HPDE6-E6E7 (cell line): ENCODE data around the gene ETFBKMT.

Source experiments
- DNase-seq: peaks from one replicate; pipeline ENCODE4 v3.0.0; 2011; ENCODE audit warnings: missing footprints; ENCODE audit errors: extremely low spot score

ETFBKMT gene, protein sequence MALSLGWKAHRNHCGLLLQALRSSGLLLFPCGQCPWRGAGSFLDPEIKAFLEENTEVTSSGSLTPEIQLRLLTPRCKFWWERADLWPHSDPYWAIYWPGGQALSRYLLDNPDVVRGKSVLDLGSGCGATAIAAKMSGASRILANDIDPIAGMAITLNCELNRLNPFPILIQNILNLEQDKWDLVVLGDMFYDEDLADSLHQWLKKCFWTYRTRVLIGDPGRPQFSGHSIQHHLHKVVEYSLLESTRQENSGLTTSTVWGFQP

DNA sequence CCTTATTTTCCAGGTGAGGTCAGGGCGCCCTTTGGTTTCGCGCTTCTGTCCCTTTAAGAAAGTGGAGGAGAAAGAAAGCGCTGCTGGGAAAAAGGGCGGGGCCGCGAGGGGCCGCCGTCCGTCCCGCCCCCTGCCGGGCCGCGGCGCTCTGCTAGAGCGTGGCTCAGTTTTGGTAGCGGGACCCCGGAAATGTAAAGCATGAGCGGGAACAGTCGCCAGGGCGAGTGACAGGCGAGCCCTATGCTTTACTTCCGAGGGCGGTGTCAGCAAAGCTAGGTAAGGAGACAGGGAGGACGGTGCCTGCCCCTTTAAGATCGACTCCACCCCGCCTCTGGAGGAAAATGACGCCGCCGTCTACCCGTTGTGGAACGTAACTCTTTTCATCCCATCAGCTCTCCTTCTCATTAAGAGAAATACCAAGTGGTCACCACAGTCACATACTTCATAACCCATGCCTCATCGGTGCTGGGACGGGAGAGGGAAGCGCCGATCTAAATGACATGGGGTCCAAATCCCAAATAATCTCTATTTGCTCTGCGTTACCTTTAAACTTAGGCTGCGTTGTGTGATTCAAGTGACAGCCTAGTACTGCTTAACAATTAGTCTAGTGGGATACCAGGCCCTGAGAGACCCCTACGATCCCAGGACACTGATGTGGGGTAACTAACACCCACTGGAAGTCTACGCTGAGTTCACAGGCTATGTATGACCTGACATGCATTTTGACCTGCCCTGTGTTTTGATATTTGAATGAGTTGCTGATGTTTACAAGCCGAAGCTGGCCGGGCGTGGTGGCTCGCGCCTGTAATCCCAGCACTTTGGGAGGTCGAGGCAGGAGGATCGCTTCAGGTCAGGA, at the start of gene ETFBKMT:
ETFBKMT (plus strand) TSS at position 602 of the 856 bp plus-strand sequence. CDS start 2,266 bp downstream, outside the sequence.
- peak; percentile 81 for DNase-seq

DNA sequence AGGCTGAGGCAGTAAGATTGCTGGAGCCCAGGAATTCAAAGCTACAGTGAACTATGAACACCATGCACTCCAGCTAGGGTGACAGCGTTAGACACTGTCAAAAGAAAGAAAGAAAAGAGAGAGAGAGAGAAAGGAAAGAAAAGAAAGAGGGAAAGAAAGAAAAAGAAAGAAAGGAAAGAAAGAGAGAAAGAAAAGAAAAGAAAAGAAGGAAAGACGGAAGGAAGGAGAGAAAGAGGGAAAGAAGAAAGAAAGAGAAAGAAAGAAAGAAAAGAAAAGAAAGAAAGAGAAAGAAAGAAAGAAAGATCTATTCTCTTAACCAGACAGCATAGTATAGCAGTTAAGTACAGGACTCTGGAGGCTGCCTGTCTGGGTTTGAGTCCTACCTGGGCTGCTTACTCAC, 46.7 kb upstream of the ETFBKMT start:
- no peak for DNase-seq

DNA sequence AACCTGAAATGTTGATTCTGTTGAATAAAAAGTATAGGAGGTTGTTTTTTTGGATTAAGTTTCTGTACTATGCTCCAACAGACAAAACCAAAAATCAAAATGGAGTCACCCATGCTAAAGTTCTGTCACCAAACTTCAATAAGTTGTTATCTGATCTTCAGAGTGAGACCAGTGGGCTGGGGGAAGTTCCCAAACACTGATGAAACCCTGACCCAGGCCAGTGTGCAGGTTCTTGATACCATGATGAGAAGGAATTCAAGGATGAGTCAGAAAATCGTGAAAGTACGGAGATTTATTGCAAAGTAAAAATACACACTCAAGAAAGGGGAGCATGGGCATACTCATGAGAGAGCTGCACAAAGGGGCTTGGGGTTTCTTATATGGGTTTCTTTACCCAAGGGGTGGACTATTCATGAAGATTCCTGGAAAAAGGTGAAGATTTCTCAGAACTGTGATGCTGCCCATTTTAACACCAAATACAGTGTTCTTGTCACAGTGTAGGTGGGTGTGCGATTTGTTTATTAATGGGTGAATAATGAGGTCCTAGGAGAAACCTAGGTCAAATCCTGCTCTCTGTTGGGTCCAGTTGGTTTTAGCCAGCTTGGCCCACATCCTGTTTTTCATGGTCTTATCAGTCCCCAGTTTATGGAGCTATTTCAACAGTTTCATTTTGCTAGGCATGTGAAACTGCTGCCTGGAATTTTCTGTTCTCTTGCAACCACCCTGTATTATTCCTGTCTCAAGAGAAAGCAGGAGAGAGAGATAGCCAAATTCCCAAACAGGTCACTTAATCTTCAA, 41.1 kb upstream of the ETFBKMT start:
- DNase-seq = no peak

DNA sequence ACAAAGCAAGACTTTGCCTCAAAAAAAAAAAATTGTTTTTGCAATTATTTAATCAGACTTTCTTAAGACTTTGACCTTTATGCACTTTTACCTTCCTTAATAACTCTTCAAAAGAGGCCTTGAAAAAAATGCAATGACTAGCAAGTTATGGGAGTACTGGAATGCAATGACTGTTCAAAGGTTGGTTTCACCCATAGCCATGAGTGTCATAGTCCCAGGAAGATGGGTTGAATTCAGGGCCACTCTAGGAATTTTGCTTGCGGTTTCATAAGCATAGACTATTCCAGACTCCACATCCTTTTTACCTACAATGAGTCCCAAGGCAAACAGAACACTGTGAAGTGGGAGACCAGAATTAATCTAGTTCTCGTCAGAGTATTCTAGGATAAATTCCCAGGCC, 39.2 kb upstream of the ETFBKMT start:
- DNase-seq = no peak

DNA sequence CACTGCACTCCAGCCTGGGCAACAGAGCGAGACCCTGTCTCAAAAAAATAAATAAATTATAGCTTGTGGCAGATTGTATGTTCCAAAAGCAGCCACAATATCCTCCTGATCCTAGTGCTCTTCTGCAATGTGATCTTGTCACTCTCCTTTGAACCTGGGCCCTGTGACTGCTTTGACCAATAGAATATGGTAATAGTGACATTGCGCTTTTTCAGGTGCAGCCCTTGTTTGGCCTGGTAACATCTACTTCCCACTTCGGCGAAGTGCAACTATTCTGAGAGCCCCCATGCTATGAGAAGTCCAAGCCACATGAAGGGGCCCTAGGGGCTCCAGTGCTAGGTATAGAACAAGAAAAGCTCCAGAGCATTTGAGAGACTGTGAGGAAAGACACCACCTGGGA, 37.5 kb upstream of the ETFBKMT start:
- no peak for DNase-seq

DNA sequence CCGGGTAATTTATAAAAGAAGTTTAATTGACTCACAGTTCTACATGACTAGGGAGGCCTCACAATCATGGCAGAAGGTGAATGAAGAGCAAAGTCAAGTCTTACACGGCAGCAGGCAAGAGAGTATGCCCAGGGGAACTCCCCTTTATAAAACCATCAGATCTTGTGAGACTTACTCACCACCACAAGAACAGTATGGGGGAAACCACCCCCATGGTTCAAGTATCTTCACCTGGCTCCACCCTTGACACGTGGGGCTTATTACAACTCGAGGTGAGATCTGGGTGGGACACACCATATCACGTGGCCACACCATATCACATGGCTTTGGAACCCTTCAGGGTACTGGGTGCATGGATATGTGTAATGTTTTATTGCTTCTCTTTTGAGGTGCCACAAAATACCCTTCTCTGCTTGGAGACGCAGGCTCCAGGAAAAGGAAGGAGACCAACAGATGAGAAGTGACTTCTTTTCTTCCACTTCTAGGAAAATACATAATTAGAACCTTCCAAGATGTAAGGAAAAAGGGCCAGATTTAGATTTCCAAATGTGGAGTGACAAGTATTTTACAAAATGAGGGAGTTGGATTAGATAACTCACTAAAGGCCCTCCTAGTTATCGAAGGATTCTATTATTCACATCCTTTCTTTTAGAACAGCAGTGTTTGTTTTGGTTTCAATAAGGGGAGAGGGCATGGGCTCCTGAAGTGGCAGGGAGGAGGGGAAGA, 33.1 kb upstream of the ETFBKMT start:
- DNase-seq = no peak

DNA sequence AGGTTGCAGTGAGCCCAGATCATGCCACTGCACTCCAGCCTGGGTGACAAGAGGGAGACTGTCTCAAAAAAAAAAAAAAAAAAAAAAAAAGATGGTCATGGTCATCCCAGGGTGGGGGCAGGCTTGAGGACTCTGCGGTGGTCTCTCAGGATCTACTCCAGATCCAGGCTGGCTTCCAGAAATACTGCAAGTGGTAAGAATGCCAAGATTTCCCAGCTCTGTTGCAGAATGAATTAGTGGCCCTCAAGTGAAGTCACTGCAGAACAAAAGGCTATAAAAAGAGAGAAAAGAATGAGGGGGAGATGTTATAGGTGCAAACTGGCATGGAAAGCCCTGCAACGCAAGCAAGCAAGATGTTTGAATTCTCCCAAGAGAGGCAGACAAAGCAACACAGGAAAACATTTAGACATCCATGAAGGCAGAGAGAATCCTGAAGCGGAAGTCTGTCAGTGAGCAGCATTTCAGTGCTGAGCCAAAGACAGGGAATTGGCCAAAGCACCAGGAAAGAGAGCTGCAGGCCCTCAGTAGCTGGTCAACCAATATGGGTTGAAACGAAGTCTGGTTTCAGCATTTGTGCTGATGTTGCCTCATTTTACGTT, 31.9 kb upstream of the ETFBKMT start:
- no peak for DNase-seq

DNA sequence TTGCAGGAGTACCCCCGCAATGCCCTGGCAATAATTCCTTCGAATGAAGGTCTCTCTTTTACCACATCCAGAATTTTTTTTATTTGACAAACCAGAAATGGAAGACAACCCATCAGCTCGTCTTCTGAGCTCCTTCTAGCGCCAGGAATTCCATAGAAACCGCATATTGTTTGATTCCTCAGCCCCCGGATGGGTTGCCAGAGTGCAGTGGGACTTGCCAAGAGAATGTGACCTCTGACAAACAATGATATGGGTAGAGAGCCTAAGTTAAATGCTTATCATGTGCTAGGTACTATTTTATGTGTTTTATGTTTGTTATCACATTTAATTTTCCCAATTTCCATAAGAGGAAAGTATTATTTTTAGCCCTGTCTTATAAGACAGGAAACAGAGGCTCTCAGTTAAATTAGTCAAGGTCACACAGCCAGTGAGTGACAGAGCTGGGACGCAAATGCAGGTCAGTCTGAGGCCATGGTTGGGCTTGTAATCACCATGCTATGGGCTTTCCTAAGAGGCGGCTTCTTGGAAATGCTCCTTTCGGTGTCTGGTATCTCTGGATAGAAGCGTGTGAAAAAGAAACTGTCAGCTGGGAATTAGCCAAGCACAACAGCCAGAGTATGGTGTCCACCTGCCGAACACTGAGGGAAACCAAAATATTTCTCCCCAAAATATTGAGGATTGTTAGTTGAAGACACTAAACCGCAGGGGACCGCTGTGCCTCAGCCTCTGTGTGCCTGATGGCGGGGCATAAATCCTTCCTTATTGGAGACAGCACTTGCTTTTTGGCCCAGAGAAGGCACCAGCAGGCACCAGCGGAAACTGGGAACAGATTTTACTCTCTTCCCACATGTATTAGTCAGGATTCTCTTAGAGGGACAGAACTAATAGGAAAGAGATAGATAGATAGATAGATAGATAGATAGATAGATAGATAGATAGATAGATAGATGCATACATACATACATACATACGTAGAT, 29.4 kb upstream of the ETFBKMT start:
- no peak for DNase-seq

DNA sequence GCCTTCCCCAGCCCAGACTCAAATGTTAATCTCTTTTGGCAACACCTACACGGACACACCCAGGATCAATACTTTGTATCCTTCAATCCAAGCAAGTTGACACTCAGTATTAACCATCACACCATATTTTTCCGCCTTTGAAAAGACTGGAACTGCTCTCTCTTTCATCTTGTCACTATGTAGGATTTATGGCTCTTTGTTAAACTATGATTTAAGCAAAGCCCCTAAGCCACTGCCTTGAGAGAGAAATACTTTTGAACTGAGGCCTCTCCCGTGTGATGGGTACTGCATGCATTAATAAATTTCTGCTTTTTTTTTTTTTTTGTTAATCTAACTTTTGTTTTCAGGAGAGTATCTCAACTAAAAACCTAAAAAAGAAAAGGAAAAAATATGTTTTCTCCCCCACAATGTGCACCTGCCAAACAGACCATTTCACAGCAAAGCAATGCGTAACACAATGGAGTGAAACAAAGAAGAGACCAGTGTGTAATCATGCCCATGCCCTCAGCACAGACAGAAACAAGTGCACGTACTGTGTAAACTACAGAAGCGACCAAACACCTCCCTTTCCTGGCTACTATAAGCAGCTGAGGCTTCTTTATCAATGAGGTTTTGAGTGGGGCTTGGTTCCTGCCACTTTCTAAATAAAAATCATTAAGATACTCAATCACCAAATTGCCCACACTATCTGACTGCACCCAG, 28.3 kb upstream of the ETFBKMT start:
- no peak for DNase-seq

DNA sequence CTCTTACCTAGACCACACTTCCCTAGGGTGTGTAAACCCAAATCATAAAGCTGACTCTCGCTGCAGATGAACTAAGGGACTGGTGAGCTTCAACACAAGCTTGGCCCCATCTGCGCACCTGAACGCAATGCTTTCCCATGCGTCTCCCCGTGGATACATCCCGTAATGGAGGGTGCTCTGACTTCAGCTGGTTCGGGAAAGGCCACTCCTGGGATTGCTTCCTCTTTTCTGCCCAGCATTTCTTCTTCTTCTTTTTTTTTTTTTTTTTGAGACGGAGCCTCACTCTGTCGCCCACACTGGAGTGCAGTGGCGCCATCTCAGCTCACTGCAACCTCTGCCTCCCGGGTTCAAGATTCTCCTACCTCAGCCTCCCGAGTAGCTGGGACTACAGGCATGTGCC, 27.7 kb upstream of the ETFBKMT start:
- DNase-seq = no peak

DNA sequence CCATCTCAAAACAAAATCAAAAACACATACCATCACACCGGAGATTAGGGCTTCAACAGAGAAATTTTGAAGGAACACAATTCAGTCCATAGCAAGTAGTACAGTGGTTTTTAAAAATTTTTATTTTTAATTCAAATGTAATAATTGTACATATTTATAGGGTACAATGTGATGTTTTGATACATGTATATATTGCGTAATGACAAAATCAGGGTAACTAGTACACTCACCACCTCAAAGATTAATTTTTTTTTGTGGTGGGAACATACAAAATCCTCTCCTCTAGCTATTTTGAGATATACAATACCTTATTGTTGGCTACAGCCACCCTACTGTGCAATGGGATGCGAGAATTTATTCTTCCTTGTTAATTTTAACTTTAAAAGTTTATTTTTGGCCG, 26.0 kb upstream of the ETFBKMT start:
- no peak for DNase-seq

DNA sequence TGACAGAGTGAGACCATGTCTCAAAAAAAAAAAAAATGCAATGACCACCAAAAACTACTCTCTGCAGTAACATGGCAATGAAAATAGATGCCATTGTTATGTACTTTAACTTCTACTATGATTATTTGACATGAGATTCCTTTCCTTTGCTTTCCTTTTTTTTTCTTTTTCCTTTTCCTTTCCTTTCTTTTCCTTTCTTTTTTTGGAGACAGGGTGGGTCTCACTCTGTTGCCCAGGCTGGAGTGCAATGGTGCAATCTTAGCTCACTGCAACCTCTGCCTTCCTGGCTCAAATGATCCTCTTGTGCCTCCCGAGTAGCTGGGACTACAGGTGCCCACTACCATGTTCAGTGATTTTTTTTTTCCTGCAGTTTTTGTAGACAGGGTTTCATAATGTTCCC, 24.9 kb upstream of the ETFBKMT start:
- DNase-seq = no peak

DNA sequence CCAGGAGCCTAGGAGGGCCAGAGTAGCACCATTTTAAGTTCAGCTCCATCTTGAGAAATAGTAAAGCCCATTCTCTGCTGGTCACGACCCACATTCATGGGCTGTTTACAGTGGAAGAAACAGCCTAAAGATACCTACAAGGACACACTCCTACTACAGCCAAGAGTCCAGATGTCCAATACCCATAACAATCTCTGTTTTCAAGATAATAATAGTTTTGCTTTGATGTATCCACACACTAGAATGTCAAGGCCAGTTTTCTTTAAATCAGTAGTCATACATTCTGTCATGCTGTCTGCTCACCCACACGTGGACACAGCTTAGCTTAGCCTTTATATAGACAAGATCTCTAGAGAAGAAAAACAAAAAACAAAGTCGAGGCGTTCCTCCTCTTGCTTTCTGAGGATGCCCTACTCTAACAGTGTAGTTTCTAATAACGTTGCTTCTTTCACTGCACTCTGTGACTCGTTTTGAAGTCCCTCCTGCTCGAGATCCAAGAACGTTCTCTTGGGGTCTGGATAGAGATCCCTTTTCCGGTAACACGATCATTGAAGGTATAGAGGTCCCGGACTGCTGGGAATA, 17.9 kb upstream of the ETFBKMT start:
- no peak for DNase-seq

DNA sequence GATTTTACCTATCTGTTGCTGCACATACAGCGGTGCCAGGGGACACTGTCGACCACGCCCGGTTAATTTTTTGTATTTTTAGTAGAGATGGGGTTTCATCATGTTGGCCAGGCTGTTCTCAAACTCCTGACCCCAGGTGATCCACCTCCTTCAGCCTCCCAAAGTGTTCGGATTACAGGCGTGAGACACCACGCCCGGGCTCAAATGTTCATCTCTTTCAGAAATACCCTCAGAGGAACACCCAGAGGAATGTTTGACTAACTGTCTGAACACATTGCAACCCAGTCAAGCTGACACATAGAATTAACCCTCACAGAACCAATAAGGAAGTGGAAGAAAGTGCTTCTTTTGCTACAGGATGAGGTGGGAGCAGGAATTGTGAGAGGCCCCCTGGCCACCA, 15.0 kb upstream of the ETFBKMT start:
- DNase-seq = no peak

DNA sequence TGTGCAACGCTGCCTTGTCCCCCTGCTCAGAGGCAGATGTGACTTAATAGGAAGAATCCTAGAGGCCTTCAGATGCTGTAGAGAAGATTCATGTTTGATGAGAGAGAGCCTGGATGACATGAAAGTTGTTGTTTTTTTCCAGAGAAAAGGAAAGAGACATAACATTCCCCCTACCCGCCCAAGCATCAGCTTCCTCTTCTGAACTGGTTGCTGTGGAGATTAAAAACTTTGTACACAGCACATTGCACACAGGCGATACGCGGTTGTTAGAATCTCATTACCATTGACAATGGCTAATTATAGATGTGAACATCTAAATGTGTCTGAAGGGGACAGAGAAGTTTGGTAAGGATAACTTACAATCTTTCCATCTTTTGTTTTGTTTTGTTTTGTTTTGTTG, 13.6 kb upstream of the ETFBKMT start:
- no peak for DNase-seq

DNA sequence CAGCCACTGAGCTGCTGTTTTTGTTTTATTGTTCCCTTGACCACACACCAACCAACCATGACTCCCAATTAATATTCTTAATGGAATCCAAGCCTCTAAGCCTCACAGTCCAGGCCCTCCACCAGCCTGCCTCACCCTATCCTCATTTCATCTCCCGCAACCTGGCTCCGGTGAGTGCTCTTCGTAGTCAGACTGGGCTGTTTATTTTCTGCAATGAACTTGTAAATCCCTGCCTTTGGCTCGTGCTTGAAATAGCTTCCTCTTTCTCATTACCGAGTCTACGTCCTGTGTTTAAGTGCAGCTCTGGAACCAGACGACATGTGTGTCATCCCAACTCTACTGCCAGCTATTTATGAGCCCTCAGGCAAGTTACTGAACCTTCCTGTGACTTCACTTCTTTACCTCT, 12.4 kb upstream of the ETFBKMT start:
- DNase-seq = no peak

DNA sequence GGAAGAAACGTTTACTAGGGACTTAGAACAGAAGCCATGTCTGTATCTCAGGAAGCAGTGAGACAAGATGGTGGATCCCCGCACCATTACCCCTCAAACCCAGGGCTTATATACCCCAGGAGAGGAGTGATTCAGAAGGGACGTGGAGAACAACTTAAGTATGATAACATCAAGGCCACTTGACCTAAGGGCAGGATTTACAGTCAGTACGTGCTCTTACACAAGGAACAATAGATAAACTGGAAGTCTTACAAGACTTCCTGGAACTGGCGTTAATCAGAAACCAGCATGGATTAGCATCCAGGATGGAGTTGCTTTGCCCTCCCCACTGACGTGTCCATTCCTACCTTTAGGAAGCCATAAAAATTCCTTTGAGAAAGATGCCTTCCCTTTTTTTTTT, 8.6 kb upstream of the ETFBKMT start:
- no peak for DNase-seq

DNA sequence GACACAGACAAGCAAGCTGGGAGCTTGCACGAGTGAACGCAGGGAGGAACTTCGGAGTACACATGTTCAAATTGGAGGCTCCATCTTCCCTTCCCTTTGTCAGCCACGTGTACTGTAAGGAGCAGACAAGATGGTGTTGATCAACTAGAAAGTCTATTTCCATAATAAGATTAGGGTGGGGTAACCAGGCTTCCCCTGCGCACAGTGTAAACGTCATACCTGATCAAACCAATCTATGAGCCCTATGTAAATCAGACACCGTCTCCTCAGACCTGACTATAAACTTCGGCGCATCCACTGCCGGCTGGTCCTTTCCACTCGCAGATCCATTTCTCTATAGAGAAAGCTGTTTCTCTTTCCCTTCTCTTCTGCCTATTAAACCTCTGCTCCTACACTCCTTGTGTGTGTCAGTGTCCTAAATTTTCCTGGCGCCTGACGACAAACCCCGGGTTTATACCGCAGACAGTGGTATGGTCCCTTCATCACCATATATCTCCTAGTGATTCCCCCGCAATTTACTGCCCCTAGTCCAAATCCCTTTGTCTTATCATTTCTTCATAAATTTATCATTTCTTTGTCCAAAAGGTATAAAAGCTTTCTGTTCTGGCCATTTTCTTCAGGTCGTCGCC, 7.5 kb upstream of the ETFBKMT start:
- no peak for DNase-seq

DNA sequence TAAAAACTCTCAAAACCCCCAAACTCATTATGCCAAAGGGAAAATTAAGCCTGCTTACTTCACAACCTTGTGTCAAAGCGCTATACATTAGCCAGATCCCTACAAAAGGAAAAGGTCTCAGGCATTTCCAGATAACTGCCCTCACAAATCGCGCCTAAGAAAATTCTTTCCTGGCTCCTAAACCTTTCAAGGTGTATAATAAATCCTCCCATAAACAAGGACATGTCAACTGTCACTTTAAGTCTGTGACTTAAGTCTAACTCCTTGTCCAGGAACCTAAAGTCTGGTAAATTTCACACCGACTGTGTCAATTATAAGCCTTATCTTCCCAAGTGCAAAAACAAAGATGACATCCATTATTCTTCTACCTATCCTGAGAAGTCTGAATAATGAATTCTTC, 4.3 kb upstream of the ETFBKMT start:
- DNase-seq = no peak
